HCT116 (cell line): ENCODE measurements around the gene PKMYT1. TPM values are rescaled to one million over a fixed set of nuclear protein-coding genes. Genes with fewer than 3 reads are reported as not detected.

Experiments used
- ATAC-seq: fragments of 200-7000 bp; cut with Tn5 transposase; 2 replicates; pipeline ENCODE4 v1.9.1; 2020; ENCODE audit warnings: mild to moderate bottlenecking, moderate library complexity
- BruUV-seq: library from RNA; stranded (reverse); fragments of 400-500 nt; replicated peaks from 2 replicates; lab custom pipeline; 2021; lab: Mats Ljungman, UMichigan
- CTCF ChIA-PET: fragments of 300-600 bp; sonication (Branson Sonifier 250); formaldehyde crosslinking; loops from one replicate; lab custom pipeline; 2021; ENCODE audit warnings: antibody characterized with exemption; lab: Charles Lee
- POLR2A ChIA-PET: fragments of 300-600, 350-600 bp; sonication (Branson Sonifier 250); formaldehyde crosslinking; loops from one replicate; lab custom pipeline; 2021; ENCODE audit warnings: antibody characterized with exemption; lab: Charles Lee
- RAD21 ChIA-PET, 2 experiments: fragments of 300-600 bp; sonication (Branson Sonifier 250); formaldehyde crosslinking; loops; one replicate each; lab custom pipeline; 2023; ENCODE audit warnings: low total read pairs in 2 of 2; ENCODE audit not compliant: uncharacterized antibody in 2 of 2, unreplicated experiment in 2 of 2, low non-redundant PET in 1 of 2; lab: Charles Lee
- DNase-seq: peaks from one replicate; pipeline ENCODE4 v3.0.0-alpha.2; 2010; ENCODE audit warnings: low read depth, low spot score
- H2AFZ ChIP-seq: fragments of 200-600 bp; shearing (Covaris generic), sonication (generic); 2 replicates; pipeline ENCODE4 v1.6.1; 2017; ENCODE audit warnings: low read depth, mixed run types, mixed read lengths, antibody characterized with exemption, low read length; ENCODE audit not compliant: poor library complexity, severe bottlenecking
- H3K27ac ChIP-seq: 2 replicates; pipeline ENCODE4 v1.5.1; 2012; ENCODE audit warnings: low read depth, low read length
- H3K27me3 ChIP-seq: fragments of 200-600 bp; sonication (generic); 2 replicates; pipeline ENCODE4 v1.6.1; 2016; ENCODE audit warnings: mixed run types, low read length, mixed read lengths; ENCODE audit not compliant: insufficient read depth
- H3K36me3 ChIP-seq, 2 experiments: fragments of 200-500 bp in 1 of 2; fragments of 200-600 bp in 1 of 2; sonication (Bioruptor generic) in 1 of 2; sonication (generic) in 1 of 2; 2 replicates each; pipeline versions ENCODE4 v1.5.1 to v1.6.1; 2014 to 2016; ENCODE audit warnings: low read length in 2 of 2, inconsistent platforms in 1 of 2, mixed read lengths in 1 of 2, mixed run types in 1 of 2; ENCODE audit not compliant: insufficient read depth in 2 of 2, control insufficient read depth in 1 of 2
- H3K4me1 ChIP-seq, 2 experiments: fragments of 200-600 bp in 1 of 2; sonication (generic) in 1 of 2; 2 replicates each; pipeline versions ENCODE4 v1.5.1 to v1.6.1; 2012 to 2017; ENCODE audit warnings: low read length in 2 of 2, inconsistent platforms in 1 of 2, mild to moderate bottlenecking in 1 of 2, mixed read lengths in 1 of 2, mixed run types in 1 of 2, moderate library complexity in 1 of 2; ENCODE audit not compliant: insufficient read depth in 2 of 2, control insufficient read depth in 1 of 2
- H3K4me2 ChIP-seq: fragments of 200-600 bp; sonication (generic); 2 replicates; pipeline ENCODE4 v1.6.1; 2017; ENCODE audit warnings: mixed run types, low read length, mixed read lengths
- H3K4me3 ChIP-seq, 2 experiments: fragments of 200-600 bp in 1 of 2; sonication (generic) in 1 of 2; replicated peaks in 1 of 2; 2 replicates each; pipeline ENCODE4 v1.5.1; 2011 to 2016; ENCODE audit warnings: low read length in 2 of 2, control low read depth in 1 of 2, low read depth in 1 of 2, mild to moderate bottlenecking in 1 of 2, mixed read lengths in 1 of 2, mixed run types in 1 of 2
- H3K79me2 ChIP-seq: fragments of 200-600 bp; sonication (generic); 2 replicates; pipeline ENCODE4 v1.6.1; 2017; ENCODE audit warnings: mild to moderate bottlenecking, mixed run types, low read length, moderate library complexity, mixed read lengths; ENCODE audit not compliant: insufficient read depth
- H3K9ac ChIP-seq: fragments of 200-600 bp; sonication (generic); 2 replicates; pipeline ENCODE4 v1.6.1; 2016; ENCODE audit warnings: low read length, mixed read lengths
- H3K9me2 ChIP-seq: fragments of 200-600 bp; sonication (generic), shearing (Covaris generic); 2 replicates; pipeline ENCODE4 v1.6.1; 2017; ENCODE audit warnings: mixed run types, mild to moderate bottlenecking, moderate library complexity; ENCODE audit not compliant: insufficient read depth
- H3K9me3 ChIP-seq, 2 experiments: fragments of 200-500 bp in 1 of 2; fragments of 200-600 bp in 1 of 2; sonication (Bioruptor generic) in 1 of 2; sonication (generic) in 1 of 2; 2 replicates each; pipeline ENCODE4 v1.6.1; 2014 to 2017; ENCODE audit warnings: low read length in 2 of 2, mixed read lengths in 2 of 2, inconsistent platforms in 1 of 2, low read depth in 1 of 2, mild to moderate bottlenecking in 1 of 2, mixed run types in 1 of 2, moderate library complexity in 1 of 2; ENCODE audit not compliant: control insufficient read depth in 1 of 2, insufficient read depth in 1 of 2
- H4K20me1 ChIP-seq: fragments of 200-600 bp; sonication (generic), shearing (Covaris generic); 2 replicates; pipeline ENCODE4 v1.6.1; 2017; ENCODE audit warnings: mixed run types, mild to moderate bottlenecking, moderate library complexity; ENCODE audit not compliant: insufficient read depth
- ATF3 ChIP-seq: IDR thresholded peaks from 2 replicates; pipeline ENCODE4 v1.6.1; 2012
- CBX3 ChIP-seq: IDR thresholded peaks from 2 replicates; pipeline ENCODE4 v1.6.1; 2012; ENCODE audit warnings: low read depth
- CEBPB ChIP-seq: IDR thresholded peaks from 2 replicates; pipeline ENCODE4 v1.6.1; 2012; ENCODE audit warnings: low read depth
- EZH2 ChIP-seq: fragments of 200-600 bp; sonication (generic); IDR thresholded peaks from 2 replicates; pipeline ENCODE4 v1.6.1; 2017; ENCODE audit warnings: antibody characterized with exemption, mixed run types
- EZH2phosphoT487 ChIP-seq: fragments of 200-600 bp; IDR thresholded peaks from 2 replicates; pipeline ENCODE4 v1.6.1; 2018; ENCODE audit warnings: antibody characterized with exemption, borderline replicate concordance
- FOSL1 ChIP-seq: IDR thresholded peaks from 2 replicates; pipeline ENCODE4 v1.6.1; 2012; ENCODE audit warnings: low read depth
- JUND ChIP-seq: IDR thresholded peaks from 2 replicates; pipeline ENCODE4 v1.6.1; 2012
- POLR2A ChIP-seq: IDR thresholded peaks from 2 replicates; pipeline ENCODE4 v1.7.0; 2011; ENCODE audit warnings: borderline replicate concordance; ENCODE audit not compliant: insufficient read depth, insufficient read length; ENCODE audit errors: extremely low read depth
- POLR2AphosphoS5 ChIP-seq: IDR thresholded peaks from 2 replicates; pipeline ENCODE4 v1.6.1; 2011; ENCODE audit warnings: mild to moderate bottlenecking, low read depth, low read length, moderate library complexity
- RAD21 ChIP-seq: IDR thresholded peaks from 2 replicates; pipeline ENCODE4 v1.6.1; 2012; ENCODE audit warnings: low read depth, mild to moderate bottlenecking
- SP1 ChIP-seq: IDR thresholded peaks from 2 replicates; pipeline ENCODE4 v1.6.1; 2012; ENCODE audit warnings: low read depth
- SRF ChIP-seq: IDR thresholded peaks from 2 replicates; pipeline ENCODE4 v1.6.1; 2012; ENCODE audit warnings: low read depth
- TCF7L2 ChIP-seq: IDR thresholded peaks from 2 replicates; pipeline ENCODE4 v1.7.0; 2011; ENCODE audit warnings: borderline replicate concordance, inconsistent platforms; ENCODE audit not compliant: insufficient read depth, insufficient read length; ENCODE audit errors: extremely low read depth
- YY1 ChIP-seq: IDR thresholded peaks from 2 replicates; pipeline ENCODE4 v1.6.1; 2011; ENCODE audit warnings: low read length, low read depth, moderate library complexity, mild to moderate bottlenecking; ENCODE audit not compliant: insufficient replicate concordance; ENCODE audit errors: extremely low read depth
- ZFX ChIP-seq: fragments of 450-650 bp; IDR thresholded peaks from 2 replicates; pipeline ENCODE4 v1.6.1; 2017
- ZNF274 ChIP-seq: fragments of 200-500 bp; sonication (Bioruptor generic); IDR thresholded peaks from 2 replicates; pipeline ENCODE4 v1.6.1; 2014; ENCODE audit warnings: mild to moderate bottlenecking, low read depth, low read length, inconsistent platforms
- intact Hi-C: fragments of 100-400 bp; cut with micrococcal nuclease; formaldehyde crosslinking; loops from 2 replicates; pipeline ENCODE4 v1.10.0; 2022
- total RNA-seq: library from RNA; stranded (reverse); gene quantifications from one replicate; pipeline ENCODE4 v1.2.1, GENCODE V29; 2021; ENCODE audit not compliant: unreplicated experiment
- TF ChIP-seq, protein P1 (sequence below): IDR thresholded peaks from 2 replicates; pipeline ENCODE4 v1.6.1; 2012
- TF ChIP-seq, protein P2 (sequence below): IDR thresholded peaks from 2 replicates; pipeline ENCODE4 v1.6.1; 2012; ENCODE audit warnings: low read depth
- TF ChIP-seq, protein P3 (sequence below): IDR thresholded peaks from 2 replicates; pipeline ENCODE4 v1.6.1; 2011; ENCODE audit warnings: mild to moderate bottlenecking, low read length, moderate library complexity; ENCODE audit not compliant: insufficient replicate concordance; ENCODE audit errors: extremely low read depth

The PKMYT1 gene
- total RNA-seq, 1 experiment from 2014 or later: 104 TPM

DNA sequence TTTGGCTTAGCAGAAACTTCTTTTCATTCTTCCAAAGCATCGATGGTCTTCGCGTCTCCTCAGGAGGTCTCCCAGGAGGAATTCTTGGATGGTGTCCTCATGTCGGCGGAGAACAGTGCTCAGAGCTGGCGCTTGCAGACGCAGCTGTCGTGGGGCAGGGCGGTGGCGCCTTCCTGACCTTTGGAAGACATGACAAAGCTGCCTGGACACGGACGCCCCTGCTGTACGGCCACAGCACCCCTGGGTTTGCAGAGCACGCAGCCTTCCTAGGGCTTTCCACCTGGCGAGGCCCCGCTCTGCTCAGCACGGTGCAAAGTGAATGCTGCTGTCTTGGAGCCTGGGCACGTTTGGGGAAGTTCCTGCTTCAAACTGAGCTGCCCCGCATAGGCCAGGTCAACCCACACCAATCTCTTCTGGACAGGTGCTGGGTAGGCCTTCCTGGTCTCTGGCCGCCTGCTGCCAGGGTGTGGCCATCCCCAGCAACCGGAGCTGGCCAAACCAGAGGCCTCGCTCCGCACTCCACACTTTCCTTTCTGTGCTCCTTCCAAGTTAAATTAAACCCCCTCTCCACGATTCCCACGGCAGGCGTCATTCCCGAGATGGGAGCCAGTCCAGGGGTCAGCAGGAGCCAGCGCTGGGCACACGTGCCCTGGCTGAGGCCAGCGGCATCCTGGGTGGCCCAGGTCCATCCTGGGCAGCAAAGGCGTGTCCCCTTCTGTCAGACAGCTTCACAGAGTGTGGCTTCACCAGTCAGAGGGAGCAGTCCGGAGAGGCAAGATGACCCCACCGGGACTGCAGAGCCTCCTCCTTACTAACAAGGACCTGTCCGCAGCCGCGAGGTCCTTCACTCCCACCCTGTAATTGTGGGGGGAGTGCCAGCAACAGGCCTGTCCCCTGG, 31.2 kb downstream of the PKMYT1 start (continued):
- TF ChIP-seq ZNF274 (no peak), FOSL1 (no peak), SRF (no peak), CBX3 (no peak)

DNA sequence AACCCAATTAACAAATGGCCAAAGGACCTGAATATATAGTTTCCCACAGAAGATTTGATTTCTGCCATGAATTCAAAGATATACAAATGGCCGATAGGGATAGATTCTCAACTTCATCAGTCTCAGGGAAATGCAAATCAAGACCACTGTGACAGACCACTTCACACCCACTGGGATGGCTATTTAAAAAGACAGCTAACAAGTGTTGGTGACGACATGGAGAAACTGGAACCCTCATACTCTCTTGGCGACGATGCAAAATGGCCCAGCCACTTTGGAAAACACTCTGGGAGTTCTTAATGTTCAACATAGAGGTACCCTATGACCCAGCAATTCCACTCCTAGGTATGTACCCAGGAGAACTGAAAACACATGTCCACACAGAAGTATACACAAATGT, 33.6 kb downstream of the PKMYT1 start:
- no peaks in the 10 kb centered on the region for H3K27me3 ChIP-seq
- H3K4me1 ChIP-seq: no peaks in the 10 kb centered on the region
- ATAC-seq: no peak
- ChIA-PET RAD21 (no interaction called here), POLR2A (no interaction called here), CTCF (no interaction called here)
- no peaks in the 10 kb centered on the region for H4K20me1 ChIP-seq
- intact Hi-C loops: no loop called here
- no peak overlapping the region for H3K27ac ChIP-seq
- peaks cover 0 to 12% of the 10 kb centered on the region in 2 experiments; a peak in 3 of 4 replicates for H3K36me3 ChIP-seq
- DNase-seq: no peak
- no peak overlapping the region for H3K9ac ChIP-seq
- no peak overlapping the region for H3K4me3 ChIP-seq
- no TSS peak for BruUV-seq
- H3K79me2 ChIP-seq: no peaks in the 10 kb centered on the region
- no peak overlapping the region for H2AFZ ChIP-seq
- no peaks in the 10 kb centered on the region for H3K9me3 ChIP-seq
- no peaks in the 10 kb centered on the region for H3K9me2 ChIP-seq
- H3K4me2 ChIP-seq: no peak overlapping the region
- TF ChIP-seq POLR2AphosphoS5 (no peak), CBX3 (no peak), JUND (no peak), ZNF274 (no peak), SRF (no peak), RAD21 (no peak), SP1 (no peak), ZFX (no peak), CEBPB (no peak), EZH2 (no peak), ATF3 (no peak), YY1 (no peak), POLR2A (no peak), EZH2phosphoT487 (no peak), TCF7L2 (no peak)
- TF ChIP-seq, protein P1, sequence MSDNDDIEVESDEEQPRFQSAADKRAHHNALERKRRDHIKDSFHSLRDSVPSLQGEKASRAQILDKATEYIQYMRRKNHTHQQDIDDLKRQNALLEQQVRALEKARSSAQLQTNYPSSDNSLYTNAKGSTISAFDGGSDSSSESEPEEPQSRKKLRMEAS: no peak
- TF ChIP-seq, protein P2, sequence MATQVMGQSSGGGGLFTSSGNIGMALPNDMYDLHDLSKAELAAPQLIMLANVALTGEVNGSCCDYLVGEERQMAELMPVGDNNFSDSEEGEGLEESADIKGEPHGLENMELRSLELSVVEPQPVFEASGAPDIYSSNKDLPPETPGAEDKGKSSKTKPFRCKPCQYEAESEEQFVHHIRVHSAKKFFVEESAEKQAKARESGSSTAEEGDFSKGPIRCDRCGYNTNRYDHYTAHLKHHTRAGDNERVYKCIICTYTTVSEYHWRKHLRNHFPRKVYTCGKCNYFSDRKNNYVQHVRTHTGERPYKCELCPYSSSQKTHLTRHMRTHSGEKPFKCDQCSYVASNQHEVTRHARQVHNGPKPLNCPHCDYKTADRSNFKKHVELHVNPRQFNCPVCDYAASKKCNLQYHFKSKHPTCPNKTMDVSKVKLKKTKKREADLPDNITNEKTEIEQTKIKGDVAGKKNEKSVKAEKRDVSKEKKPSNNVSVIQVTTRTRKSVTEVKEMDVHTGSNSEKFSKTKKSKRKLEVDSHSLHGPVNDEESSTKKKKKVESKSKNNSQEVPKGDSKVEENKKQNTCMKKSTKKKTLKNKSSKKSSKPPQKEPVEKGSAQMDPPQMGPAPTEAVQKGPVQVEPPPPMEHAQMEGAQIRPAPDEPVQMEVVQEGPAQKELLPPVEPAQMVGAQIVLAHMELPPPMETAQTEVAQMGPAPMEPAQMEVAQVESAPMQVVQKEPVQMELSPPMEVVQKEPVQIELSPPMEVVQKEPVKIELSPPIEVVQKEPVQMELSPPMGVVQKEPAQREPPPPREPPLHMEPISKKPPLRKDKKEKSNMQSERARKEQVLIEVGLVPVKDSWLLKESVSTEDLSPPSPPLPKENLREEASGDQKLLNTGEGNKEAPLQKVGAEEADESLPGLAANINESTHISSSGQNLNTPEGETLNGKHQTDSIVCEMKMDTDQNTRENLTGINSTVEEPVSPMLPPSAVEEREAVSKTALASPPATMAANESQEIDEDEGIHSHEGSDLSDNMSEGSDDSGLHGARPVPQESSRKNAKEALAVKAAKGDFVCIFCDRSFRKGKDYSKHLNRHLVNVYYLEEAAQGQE: no peak
- TF ChIP-seq, protein P3, sequence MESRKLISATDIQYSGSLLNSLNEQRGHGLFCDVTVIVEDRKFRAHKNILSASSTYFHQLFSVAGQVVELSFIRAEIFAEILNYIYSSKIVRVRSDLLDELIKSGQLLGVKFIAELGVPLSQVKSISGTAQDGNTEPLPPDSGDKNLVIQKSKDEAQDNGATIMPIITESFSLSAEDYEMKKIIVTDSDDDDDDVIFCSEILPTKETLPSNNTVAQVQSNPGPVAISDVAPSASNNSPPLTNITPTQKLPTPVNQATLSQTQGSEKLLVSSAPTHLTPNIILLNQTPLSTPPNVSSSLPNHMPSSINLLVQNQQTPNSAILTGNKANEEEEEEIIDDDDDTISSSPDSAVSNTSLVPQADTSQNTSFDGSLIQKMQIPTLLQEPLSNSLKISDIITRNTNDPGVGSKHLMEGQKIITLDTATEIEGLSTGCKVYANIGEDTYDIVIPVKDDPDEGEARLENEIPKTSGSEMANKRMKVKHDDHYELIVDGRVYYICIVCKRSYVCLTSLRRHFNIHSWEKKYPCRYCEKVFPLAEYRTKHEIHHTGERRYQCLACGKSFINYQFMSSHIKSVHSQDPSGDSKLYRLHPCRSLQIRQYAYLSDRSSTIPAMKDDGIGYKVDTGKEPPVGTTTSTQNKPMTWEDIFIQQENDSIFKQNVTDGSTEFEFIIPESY: no peak
